Omental fat pad (tissue), 4 donors: ENCODE data around the gene OPCML. TPM values are rescaled to one million over a fixed set of nuclear protein-coding genes. Genes with fewer than 3 reads are reported as not detected.

Source experiments
- ATAC-seq: fragments of 150-250 bp; one replicate; pipeline ENCODE4 v1.9.1; 2016; ENCODE audit warnings: mild to moderate bottlenecking, moderate library complexity; ENCODE audit not compliant: low FRiP score
- DNase-seq: peaks from one replicate; pipeline ENCODE4 v3.0.0-alpha.2; 2019; ENCODE audit warnings: low spot score
- CTCF ChIP-seq, 3 donors: fragments of 450-650 bp; IDR thresholded peaks; one replicate each; pipeline ENCODE4 v1.5.1; 2016 to 2017; ENCODE audit warnings: antibody characterized with exemption in 3 of 3, mild to moderate bottlenecking in 3 of 3, moderate library complexity in 2 of 3
- total RNA-seq, 4 donors: library from RNA; depleted of rRNA; stranded (reverse); fragments of >200 nt; gene quantifications; one replicate each; pipeline ENCODE4 v1.1.0, GENCODE V29; 2016

The OPCML gene
- total RNA-seq, 4 donors from 2014 or later: 0.32 TPM; not detected in 3

- ATAC-seq (no peak), DNase-seq (no peak)
- TF ChIP-seq CTCF (IDR thresholded peaks at IDR 0.05): no peak
These were observed 682.0 kb downstream of the OPCML start for GRCh38 chr11:132850266-132850665.

- ATAC-seq (no peak), DNase-seq (no peak)
- TF ChIP-seq CTCF (IDR thresholded peaks at IDR 0.05): no peak
These were observed 684.0 kb downstream of the OPCML start for GRCh38 chr11:132848336-132848735.

- TF ChIP-seq CTCF (IDR thresholded peaks at IDR 0.05): no peak
- ATAC-seq (no peak), DNase-seq (no peak)
These were observed 686.2 kb downstream of the OPCML start for GRCh38 chr11:132846075-132846474.

- DNase-seq (no peak), ATAC-seq (no peak)
- TF ChIP-seq CTCF (IDR thresholded peaks at IDR 0.05): no peak
These were observed 687.2 kb downstream of the OPCML start for GRCh38 chr11:132844956-132845696.

GRCh38 chr11:132840660-132841059 lies 691.6 kb downstream of the OPCML start:
- no peak for TF ChIP-seq CTCF (IDR thresholded peaks at IDR 0.05)
- ATAC-seq (no peak), DNase-seq (no peak)

- TF ChIP-seq CTCF (IDR thresholded peaks at IDR 0.05): no peak
- no peak for ATAC-seq
- no peak for DNase-seq
These were observed 692.1 kb downstream of the OPCML start for GRCh38 chr11:132840191-132840590.

- TF ChIP-seq CTCF (IDR thresholded peaks at IDR 0.05): no peak
- no peak for DNase-seq
- no peak for ATAC-seq
These were observed 692.9 kb downstream of the OPCML start for GRCh38 chr11:132839236-132839945.
